HG02610 (cell line): ENCODE data around the gene CTNND1.
A peak's percentile ranks its signal among the peaks of the same experiment; 100 is the strongest.

Source experiments
- ATAC-seq: cut with Tn5 transposase; IDR thresholded peaks from one replicate; pipeline ENCODE4 v1.9.1; 2021; ENCODE audit warnings: mild to moderate bottlenecking, moderate library complexity; ENCODE audit not compliant: unreplicated experiment

Gene CTNND1

GRCh38 chr11:57763568-57763967 is 2.0 kb downstream of the CTNND1 start:
- ATAC-seq, result no peak

- no peak for ATAC-seq
These were observed 2.4 kb downstream of the CTNND1 start for GRCh38 chr11:57764021-57764420.

GRCh38 chr11:57764566-57764965 is 3.0 kb downstream of the CTNND1 start:
- ATAC-seq, result no peak

- no peak for ATAC-seq
These were observed 3.4 kb downstream of the CTNND1 start for GRCh38 chr11:57764972-57765371.

- no peak for ATAC-seq
These were observed 9.2 kb downstream of the CTNND1 start for GRCh38 chr11:57770793-57771192.

GRCh38 chr11:57771365-57771764 is 9.8 kb downstream of the CTNND1 start:
- ATAC-seq, result no peak

GRCh38 chr11:57772562-57772961 is 11.0 kb downstream of the CTNND1 start:
- ATAC-seq, result no peak

- no peak for ATAC-seq
These were observed 11.5 kb downstream of the CTNND1 start for GRCh38 chr11:57773026-57773598.

- ATAC-seq, result no peak
These were observed 13.9 kb downstream of the CTNND1 start for GRCh38 chr11:57775491-57775890.

GRCh38 chr11:57776031-57776521 is 14.5 kb downstream of the CTNND1 start:
- no peak for ATAC-seq

- ATAC-seq, result no peak
These were observed 15.1 kb downstream of the CTNND1 start for GRCh38 chr11:57776577-57777210.

- no peak for ATAC-seq
These were observed 16.3 kb downstream of the CTNND1 start for GRCh38 chr11:57777969-57778317.

- ATAC-seq, result peak; percentile 55
These were observed 16.9 kb downstream of the CTNND1 start for GRCh38 chr11:57778318-57779037.

GRCh38 chr11:57779276-57779675 is 17.7 kb downstream of the CTNND1 start:
- no peak for ATAC-seq

GRCh38 chr11:57781529-57781943 is 19.9 kb downstream of the CTNND1 start:
- no peak for ATAC-seq

GRCh38 chr11:57785072-57785471 is 23.5 kb downstream of the CTNND1 start:
- ATAC-seq, result peak; percentile 76

- no peak for ATAC-seq
These were observed 24.8 kb downstream of the CTNND1 start for GRCh38 chr11:57786436-57786835.

- no peak for ATAC-seq
These were observed 25.5 kb downstream of the CTNND1 start for GRCh38 chr11:57787006-57787604.

- peak; percentile 46 for ATAC-seq
These were observed 26.5 kb downstream of the CTNND1 start for GRCh38 chr11:57787920-57788702.

GRCh38 chr11:57788703-57789088 is 27.1 kb downstream of the CTNND1 start:
- ATAC-seq, result no peak
